Esophagus squamous epithelium (tissue), 4 donors: ENCODE measurements around the gene TRIM50.
"Not testable (repeated sequence)": the region's sequence is repeated elsewhere in the genome, so short reads cannot be mapped to it uniquely, and the experiment has no call there.

Experiments
- POLR2A ChIP-seq, 4 donors: fragments of 450-650 bp; IDR thresholded peaks; one replicate each; pipeline ENCODE4 v1.6.1; 2017; ENCODE audit warnings: antibody characterized with exemption in 4 of 4, mild to moderate bottlenecking in 4 of 4, moderate library complexity in 3 of 4
- TF ChIP-seq, protein P1 (sequence below), 6 experiments: fragments of 450-650 bp in 4 of 6; fragments of 200-600 bp in 2 of 6; sonication (generic) in 2 of 6; IDR thresholded peaks; one replicate each; pipeline ENCODE4 v1.5.1; 2016 to 2019; ENCODE audit warnings: antibody characterized with exemption in 6 of 6, mild to moderate bottlenecking in 4 of 6, moderate library complexity in 4 of 6

DNA sequence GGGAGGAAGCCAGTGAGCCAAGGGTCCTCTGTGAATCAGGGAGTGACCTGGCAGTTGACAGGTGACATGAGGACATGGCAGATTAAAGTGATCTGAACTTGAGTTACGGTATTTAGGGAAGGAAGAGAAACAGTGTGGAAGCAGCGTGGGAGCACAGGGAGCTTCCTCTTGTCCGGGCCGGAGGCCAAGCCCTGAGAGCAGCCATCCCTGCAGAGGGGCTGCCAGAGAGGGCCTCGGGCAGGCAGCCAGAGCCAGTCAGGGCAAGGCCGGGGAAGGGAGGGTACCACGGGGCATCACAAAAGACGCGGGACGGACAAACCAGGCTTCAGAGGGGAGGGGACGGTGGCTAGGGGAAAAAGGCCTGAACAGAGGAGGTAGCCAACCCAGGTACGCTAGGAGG lies 28.1 kb downstream of the TRIM50 start:
- TF ChIP-seq, protein P1, sequence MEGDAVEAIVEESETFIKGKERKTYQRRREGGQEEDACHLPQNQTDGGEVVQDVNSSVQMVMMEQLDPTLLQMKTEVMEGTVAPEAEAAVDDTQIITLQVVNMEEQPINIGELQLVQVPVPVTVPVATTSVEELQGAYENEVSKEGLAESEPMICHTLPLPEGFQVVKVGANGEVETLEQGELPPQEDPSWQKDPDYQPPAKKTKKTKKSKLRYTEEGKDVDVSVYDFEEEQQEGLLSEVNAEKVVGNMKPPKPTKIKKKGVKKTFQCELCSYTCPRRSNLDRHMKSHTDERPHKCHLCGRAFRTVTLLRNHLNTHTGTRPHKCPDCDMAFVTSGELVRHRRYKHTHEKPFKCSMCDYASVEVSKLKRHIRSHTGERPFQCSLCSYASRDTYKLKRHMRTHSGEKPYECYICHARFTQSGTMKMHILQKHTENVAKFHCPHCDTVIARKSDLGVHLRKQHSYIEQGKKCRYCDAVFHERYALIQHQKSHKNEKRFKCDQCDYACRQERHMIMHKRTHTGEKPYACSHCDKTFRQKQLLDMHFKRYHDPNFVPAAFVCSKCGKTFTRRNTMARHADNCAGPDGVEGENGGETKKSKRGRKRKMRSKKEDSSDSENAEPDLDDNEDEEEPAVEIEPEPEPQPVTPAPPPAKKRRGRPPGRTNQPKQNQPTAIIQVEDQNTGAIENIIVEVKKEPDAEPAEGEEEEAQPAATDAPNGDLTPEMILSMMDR (IDR thresholded peaks at IDR 0.05): not testable (repeated sequence)
- not testable (repeated sequence) for TF ChIP-seq POLR2A (IDR thresholded peaks at IDR 0.05)
